PFSK-1 (cell line): Measurements from ENCODE around the gene CORO1C.

ENCODE experiments used
- FOXP2 ChIP-seq: optimal IDR thresholded peaks from 2 replicates; pipeline ENCODE3; 2011; ENCODE audit warnings: borderline replicate concordance, control low read depth, inconsistent platforms; ENCODE audit not compliant: insufficient read depth; ENCODE audit errors: extremely low read length, extremely low read depth
- POLR2AphosphoS5 ChIP-seq: IDR thresholded peaks from 2 replicates; pipeline ENCODE4 v1.6.1; 2012; ENCODE audit warnings: low read depth, mild to moderate bottlenecking, control low read depth, low read length, moderate library complexity
- SIN3A ChIP-seq: IDR thresholded peaks from 2 replicates; pipeline ENCODE4 v1.6.1; 2012; ENCODE audit warnings: mild to moderate bottlenecking, low read length, moderate library complexity, borderline replicate concordance; ENCODE audit not compliant: insufficient read depth
- TAF1 ChIP-seq: IDR thresholded peaks from 2 replicates; pipeline ENCODE4 v1.6.1; 2012; ENCODE audit warnings: low read length, control low read depth, borderline replicate concordance; ENCODE audit not compliant: insufficient read depth
- TF ChIP-seq, protein P1 (sequence below), 2 experiments: IDR thresholded peaks; 2 replicates each; pipeline versions ENCODE4 v1.6.1 to v1.8.0; 2011 to 2012; ENCODE audit warnings: low read depth in 2 of 2, low read length in 2 of 2, control low read depth in 1 of 2, inconsistent platforms in 1 of 2, mild to moderate bottlenecking in 1 of 2, moderate library complexity in 1 of 2; ENCODE audit not compliant: insufficient read depth in 1 of 2

DNA sequence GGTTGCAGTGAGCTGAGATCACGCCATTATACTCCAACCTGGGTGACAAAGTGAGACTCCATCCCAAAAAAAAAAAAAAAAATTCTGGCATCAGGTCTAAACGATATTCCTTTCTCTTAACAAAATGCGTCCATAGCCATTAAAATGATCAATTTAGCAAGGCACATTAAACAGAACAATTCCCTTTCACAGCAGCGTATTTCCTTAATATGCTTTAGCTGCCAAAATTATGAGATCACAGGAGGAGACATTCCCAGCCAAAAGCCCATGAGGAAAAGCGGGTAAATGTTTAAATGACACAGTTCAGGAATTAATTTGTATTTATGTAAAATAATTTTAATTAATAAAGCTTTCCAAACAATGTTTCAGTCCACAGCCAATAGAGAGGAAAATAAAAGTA lies 54.6 kb downstream of the CORO1C start:
- TF ChIP-seq POLR2AphosphoS5 (no peak), FOXP2 (no peak), SIN3A (no peak), TAF1 (no peak)
- TF ChIP-seq, protein P1, sequence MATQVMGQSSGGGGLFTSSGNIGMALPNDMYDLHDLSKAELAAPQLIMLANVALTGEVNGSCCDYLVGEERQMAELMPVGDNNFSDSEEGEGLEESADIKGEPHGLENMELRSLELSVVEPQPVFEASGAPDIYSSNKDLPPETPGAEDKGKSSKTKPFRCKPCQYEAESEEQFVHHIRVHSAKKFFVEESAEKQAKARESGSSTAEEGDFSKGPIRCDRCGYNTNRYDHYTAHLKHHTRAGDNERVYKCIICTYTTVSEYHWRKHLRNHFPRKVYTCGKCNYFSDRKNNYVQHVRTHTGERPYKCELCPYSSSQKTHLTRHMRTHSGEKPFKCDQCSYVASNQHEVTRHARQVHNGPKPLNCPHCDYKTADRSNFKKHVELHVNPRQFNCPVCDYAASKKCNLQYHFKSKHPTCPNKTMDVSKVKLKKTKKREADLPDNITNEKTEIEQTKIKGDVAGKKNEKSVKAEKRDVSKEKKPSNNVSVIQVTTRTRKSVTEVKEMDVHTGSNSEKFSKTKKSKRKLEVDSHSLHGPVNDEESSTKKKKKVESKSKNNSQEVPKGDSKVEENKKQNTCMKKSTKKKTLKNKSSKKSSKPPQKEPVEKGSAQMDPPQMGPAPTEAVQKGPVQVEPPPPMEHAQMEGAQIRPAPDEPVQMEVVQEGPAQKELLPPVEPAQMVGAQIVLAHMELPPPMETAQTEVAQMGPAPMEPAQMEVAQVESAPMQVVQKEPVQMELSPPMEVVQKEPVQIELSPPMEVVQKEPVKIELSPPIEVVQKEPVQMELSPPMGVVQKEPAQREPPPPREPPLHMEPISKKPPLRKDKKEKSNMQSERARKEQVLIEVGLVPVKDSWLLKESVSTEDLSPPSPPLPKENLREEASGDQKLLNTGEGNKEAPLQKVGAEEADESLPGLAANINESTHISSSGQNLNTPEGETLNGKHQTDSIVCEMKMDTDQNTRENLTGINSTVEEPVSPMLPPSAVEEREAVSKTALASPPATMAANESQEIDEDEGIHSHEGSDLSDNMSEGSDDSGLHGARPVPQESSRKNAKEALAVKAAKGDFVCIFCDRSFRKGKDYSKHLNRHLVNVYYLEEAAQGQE (IDR thresholded peaks at IDR 0.05; ENCODE audit: insufficient read depth in 1 of 2, low read depth in 2 of 2, low read length in 2 of 2) = no peak
